ENCODE data around the gene G3BP1.

G3BP1 gene

DNA sequence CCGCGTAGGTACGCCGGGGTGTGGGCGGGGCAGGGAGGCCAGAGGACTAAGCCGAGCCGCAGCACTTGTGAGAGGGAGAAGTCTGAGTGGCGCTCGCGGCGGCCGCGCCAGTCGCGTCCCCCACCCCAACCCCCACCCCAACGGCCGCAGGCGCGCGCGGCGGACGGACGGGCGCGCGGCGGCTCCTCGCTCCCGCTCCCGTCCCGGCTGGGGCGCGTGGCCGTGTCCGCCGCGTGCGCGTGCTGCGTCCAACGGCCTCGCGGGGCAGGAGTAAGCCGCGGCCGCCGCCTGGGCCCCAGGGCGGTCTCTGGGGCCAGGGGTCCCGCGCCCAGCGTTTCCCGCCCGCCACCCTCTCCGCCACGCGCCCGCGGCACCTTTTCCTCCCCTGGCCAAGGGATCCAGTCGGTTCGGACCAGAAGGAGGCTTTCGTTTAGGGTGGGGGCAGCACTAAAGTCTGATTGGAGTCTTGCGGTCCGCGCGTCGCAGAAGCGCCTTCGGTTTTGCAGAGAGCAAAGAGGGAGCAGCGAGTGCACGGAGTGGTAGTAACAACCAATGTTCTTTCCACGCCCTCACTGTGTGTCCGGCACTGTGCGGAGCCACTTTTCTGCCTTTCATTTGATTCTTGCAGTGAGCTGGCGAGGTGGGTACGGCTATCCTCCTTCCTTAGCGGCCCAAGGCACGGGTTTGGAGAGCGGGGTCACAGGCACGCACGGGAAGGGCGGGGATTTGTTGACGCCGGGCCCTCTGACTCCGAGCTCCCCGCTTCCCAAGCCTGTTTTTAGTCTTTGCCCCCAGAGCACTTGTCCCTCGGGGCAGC, 483 bp downstream of the G3BP1 start:
- Histone ChIP-seq H3K9me2 (ENCODE audit: low read depth, low read length) (no peaks in the 10 kb centered on the region), H3K79me2 (ENCODE audit: insufficient read depth, low read length) (peaks cover 51% of the 10 kb centered on the region), H3K27me3 (ENCODE audit: insufficient read depth, low read length) (no peaks in the 10 kb centered on the region), H3K27ac (ENCODE audit: low read depth, low read length, poor library complexity, severe bottlenecking) (peak overlapping the region; percentile 93), H3F3A (ENCODE audit: insufficient read depth, low read length) (no peaks in the 10 kb centered on the region), H4K20me1 (ENCODE audit: insufficient read depth, low read length) (peaks cover 2% of the 10 kb centered on the region; the same call in 1 of the 2 replicates), H3K9ac (ENCODE audit: low read length) (peak overlapping the region; percentile 97), H3K4me3 (ENCODE audit: low read depth, low read length, poor library complexity, severe bottlenecking) (peak overlapping the region; percentile 79), H3K9me3 (ENCODE audit: low read length) (no peaks in the 10 kb centered on the region), H2AFZ (ENCODE audit: low read length) (no peak overlapping the region), H3K4me2 (ENCODE audit: low read length) (peak overlapping the region; percentile 98), H3K36me3 (ENCODE audit: insufficient read depth, low read length) (peaks cover 45% of the 10 kb centered on the region), H3K4me1 (ENCODE audit: insufficient read depth, low read length, severe bottlenecking) (peaks cover 49% of the 10 kb centered on the region)
- no peak for TF ChIP-seq EZH2 (IDR thresholded peaks at IDR 0.05; ENCODE audit: borderline replicate concordance, low read length)
- TF ChIP-seq CTCF (IDR thresholded peaks at IDR 0.05; ENCODE audit: low read length), result no peak

DNA sequence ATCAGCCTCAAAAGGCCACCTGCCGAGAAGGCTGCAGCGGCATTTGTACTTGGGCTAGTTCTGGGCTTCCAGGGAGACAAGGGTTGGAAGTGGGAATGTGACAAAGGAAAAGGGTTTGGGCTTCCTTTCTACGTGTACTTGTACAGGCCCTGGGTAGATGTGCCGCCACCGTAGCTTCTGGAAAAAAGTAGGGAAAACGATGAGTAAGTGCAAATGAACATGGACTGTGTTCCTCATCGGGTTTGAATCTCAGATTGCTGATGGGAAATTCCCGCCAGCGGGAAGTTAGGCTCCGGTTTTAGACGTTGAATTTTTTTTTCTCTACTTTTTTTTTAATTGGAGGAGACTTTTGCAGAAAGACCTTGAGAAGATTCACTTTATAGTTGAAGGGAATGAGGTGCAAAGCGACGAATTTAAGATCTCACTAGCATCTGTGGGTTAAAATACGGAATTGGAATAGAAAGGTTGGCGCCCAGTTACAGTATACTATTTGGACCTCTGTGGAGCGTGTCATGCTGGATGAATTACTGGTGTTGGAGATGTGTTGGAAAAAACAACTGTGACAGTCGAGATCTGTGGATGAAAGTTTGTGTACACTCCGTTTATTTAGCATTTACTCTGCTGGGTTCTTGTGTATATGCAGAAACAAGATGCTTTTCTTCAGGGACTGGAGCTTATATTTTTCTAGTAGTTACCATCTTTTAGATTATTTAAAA, 1.2 kb downstream of the G3BP1 start:
- H4K20me1 ChIP-seq (ENCODE audit: insufficient read depth, low read length), result peaks cover 2% of the 10 kb centered on the region; the same call in 1 of the 2 replicates
- TF ChIP-seq EZH2 (IDR thresholded peaks at IDR 0.05; ENCODE audit: borderline replicate concordance, low read length) (no peak), CTCF (IDR thresholded peaks at IDR 0.05; ENCODE audit: low read length) (no peak)
- H3F3A ChIP-seq (ENCODE audit: insufficient read depth, low read length), result no peaks in the 10 kb centered on the region
- peaks cover 59% of the 10 kb centered on the region for H3K79me2 ChIP-seq (ENCODE audit: insufficient read depth, low read length)
- peak overlapping the region; percentile 73 for H3K27ac ChIP-seq (ENCODE audit: low read depth, low read length, poor library complexity, severe bottlenecking)
- peak overlapping the region; percentile 79 for H3K4me3 ChIP-seq (ENCODE audit: low read depth, low read length, poor library complexity, severe bottlenecking)
- H2AFZ ChIP-seq (ENCODE audit: low read length), result no peak overlapping the region
- H3K27me3 ChIP-seq (ENCODE audit: insufficient read depth, low read length), result no peaks in the 10 kb centered on the region
- no peaks in the 10 kb centered on the region for H3K9me3 ChIP-seq (ENCODE audit: low read length)
- H3K36me3 ChIP-seq (ENCODE audit: insufficient read depth, low read length), result peaks cover 53% of the 10 kb centered on the region
- H3K4me1 ChIP-seq (ENCODE audit: insufficient read depth, low read length, severe bottlenecking), result peaks cover 56% of the 10 kb centered on the region
- H3K4me2 ChIP-seq (ENCODE audit: low read length), result peak overlapping the region; percentile 98
- no peaks in the 10 kb centered on the region for H3K9me2 ChIP-seq (ENCODE audit: low read depth, low read length)
- H3K9ac ChIP-seq (ENCODE audit: low read length), result peak overlapping the region; percentile 97

DNA sequence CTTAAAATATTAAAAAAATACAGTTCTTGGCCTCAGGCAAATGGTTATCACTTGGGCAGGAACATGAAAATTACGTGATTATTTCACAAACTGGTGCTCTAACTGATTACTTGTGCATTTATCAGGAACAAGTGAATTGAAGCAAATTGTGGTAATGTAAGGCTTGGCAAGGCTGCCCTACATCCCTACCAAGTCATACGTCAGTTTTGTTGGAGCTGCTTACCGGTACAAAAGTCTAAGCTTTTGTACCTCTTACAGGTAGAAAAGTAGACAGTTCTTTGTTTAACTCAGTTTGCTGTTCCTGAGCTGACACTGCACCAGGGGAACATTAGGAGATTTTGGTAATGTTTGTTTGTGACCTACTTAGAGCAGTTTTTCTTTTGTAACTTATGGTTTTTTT, 2.2 kb downstream of the G3BP1 start:
- Histone ChIP-seq H3F3A (ENCODE audit: insufficient read depth, low read length) (no peaks in the 10 kb centered on the region), H3K79me2 (ENCODE audit: insufficient read depth, low read length) (peaks cover 69% of the 10 kb centered on the region), H3K4me1 (ENCODE audit: insufficient read depth, low read length, severe bottlenecking) (peaks cover 66% of the 10 kb centered on the region), H3K9me2 (ENCODE audit: low read depth, low read length) (no peaks in the 10 kb centered on the region), H3K4me3 (ENCODE audit: low read depth, low read length, poor library complexity, severe bottlenecking) (peak overlapping the region; percentile 79), H3K27me3 (ENCODE audit: insufficient read depth, low read length) (no peaks in the 10 kb centered on the region), H3K4me2 (ENCODE audit: low read length) (peak overlapping the region; percentile 98), H3K27ac (ENCODE audit: low read depth, low read length, poor library complexity, severe bottlenecking) (no peak overlapping the region), H3K9ac (ENCODE audit: low read length) (peak overlapping the region; percentile 97), H4K20me1 (ENCODE audit: insufficient read depth, low read length) (peaks cover 2% of the 10 kb centered on the region; the same call in 1 of the 2 replicates), H3K36me3 (ENCODE audit: insufficient read depth, low read length) (peaks cover 62% of the 10 kb centered on the region), H3K9me3 (ENCODE audit: low read length) (no peaks in the 10 kb centered on the region), H2AFZ (ENCODE audit: low read length) (no peak overlapping the region)
- TF ChIP-seq CTCF (IDR thresholded peaks at IDR 0.05; ENCODE audit: low read length) (no peak), EZH2 (IDR thresholded peaks at IDR 0.05; ENCODE audit: borderline replicate concordance, low read length) (no peak)

All from OCI-LY1 (cell line).